ENCODE results near the gene CNTN4.

CNTN4 gene

DNA sequence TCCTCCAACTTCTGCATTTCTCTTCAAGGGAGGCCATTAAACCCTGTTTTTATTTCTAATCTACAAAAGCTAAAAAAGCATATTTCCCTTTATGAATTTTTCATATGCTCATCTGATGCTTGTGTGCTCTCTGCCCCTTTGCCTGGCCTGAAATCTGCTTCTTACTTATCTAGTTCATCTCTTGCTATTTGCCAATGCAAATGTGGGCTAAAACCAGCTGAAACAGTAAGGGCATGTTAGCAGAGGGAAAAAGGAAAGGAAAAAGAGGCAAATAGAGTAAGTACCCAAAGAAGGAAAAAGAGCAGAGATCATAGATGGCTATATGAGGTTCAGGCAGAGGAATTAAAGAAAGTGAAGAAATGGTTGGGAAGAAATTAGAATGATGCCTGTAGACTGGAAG lies 185.2 kb downstream of the CNTN4 start:
- no peak for DNase-seq

GRCh38 chr3:2300938-2301337 lies 202.3 kb downstream of the CNTN4 start:
- DNase-seq: no peak

DNA sequence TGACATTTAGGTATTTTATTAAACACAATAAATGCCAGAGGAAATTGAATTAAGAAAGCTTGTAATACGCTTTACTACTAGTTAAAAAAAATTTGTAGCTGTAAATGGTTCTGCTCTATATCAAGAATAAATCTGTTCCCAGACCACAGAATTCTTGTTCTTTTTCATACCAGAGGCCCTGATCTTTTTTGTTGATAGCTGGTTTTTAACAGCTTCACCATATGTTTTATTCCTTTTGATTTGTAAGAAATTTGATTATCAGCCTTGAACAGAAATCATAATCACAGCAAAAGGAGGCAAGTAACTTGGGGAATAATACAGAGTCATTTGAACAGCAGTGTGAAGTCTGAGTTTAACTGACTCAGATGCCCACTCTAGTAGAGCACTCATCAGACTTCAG lies 202.7 kb downstream of the CNTN4 start:
- no peak for DNase-seq

DNA sequence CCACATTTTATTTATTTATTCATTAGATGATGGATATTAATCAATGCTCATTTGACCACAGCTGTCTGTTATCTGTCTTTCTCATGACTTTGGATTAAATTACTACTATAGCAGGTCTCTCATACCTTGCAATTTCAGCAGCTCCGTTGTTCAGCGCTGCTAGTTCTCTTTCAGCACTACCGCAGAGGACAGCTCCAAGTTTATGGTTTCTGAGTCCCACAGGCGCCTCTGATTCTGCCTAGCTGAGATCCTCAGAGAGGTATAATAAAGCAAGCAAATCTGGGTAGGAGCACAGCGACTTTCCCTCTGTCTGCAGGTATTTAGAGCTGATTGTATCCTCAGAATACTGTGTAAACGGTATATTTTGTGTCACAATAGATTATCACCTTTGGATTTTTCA lies 204.9 kb downstream of the CNTN4 start:
- no peak for DNase-seq

DNA sequence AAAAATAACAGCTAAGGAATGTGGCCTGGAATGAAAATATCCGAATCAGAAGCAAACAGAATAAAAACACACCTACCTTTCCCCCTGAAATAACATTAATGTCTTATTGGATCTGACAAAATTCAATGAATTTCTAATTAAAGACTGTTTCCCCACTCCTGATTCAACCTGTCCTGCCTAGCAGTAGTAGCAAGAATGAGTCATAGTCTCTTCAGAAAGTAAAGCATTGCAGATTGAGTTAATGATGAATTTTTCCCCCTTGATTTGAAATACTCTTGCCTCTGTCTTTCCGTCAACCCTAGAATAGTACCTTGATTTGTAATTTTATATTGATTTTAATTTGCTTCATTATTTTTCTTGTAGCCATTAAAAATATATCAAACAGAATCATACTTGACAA lies 212.4 kb downstream of the CNTN4 start:
- DNase-seq: no peak

GRCh38 chr3:2317521-2317920 lies 218.9 kb downstream of the CNTN4 start:
- no peak for DNase-seq

- no peak for DNase-seq
These were observed 236.3 kb downstream of the CNTN4 start for GRCh38 chr3:2334921-2335320.

GRCh38 chr3:2343031-2343682 lies 244.5 kb downstream of the CNTN4 start:
- DNase-seq: no peak

DNA sequence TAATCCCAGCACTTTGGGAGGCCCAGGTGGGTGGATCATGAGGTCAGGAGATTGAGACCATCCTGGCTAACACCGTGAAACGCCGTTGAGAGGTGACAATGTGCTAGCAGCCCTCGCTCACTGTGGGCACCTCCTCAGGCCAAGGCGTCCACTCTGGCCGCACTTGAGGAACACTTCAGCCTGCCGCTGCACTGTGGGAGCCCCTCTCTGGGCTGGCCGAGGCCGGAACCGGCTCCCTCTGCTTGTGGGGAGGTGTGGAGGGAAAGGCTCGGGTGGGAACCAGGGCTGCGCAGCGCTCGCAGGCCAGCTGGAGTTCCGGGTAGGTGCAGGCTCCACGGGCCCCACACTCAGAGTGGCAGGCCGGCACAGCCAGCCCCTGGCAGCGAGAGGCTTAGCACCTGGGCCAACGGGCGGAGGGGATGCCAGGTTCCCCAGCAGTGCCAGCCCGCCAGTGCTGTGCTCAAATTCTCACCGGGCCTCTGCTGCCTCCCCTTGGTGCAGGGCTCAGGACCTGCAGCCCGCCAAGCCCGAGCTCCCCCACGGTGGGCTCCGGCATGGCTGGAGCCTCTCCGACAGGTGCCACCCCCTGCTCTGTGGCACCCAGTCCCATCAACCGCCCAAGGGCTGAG lies 253.6 kb downstream of the CNTN4 start:
- DNase-seq: no peak

GRCh38 chr3:2354702-2355101 lies 256.0 kb downstream of the CNTN4 start:
- no peak for DNase-seq

DNA sequence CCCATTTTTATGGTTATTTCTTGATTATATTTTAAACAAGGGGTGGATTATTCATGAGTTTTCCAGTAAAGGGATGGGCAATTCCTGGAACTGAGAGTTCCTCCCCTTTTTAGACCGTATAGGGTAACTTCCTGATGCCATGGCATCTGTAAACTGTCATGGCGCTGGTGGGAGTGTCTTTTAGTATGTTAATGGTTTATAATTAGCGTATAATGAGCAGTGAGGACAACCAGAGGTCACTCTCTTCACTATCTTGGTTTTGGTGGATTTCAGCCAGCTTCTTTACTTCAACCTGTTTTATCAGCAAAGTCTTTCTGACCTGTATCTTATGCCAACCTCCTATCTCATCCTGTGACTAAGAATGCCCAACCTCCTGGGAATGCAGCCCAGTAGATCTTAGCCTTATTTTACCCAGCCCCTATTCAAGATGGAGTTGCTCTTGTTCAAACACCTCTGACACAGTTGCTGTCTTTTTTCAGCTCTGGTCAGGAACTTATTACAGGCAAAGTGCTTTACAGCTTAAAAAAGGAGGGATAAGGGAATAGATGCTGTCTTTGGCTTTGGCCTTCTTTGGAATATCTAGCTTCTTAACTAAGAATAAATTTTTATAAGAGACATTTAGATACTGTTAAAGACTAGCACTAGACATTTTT lies 257.8 kb downstream of the CNTN4 start:
- DNase-seq: no peak

- no peak for DNase-seq
These were observed 262.1 kb downstream of the CNTN4 start for GRCh38 chr3:2360815-2361214.

GRCh38 chr3:2362122-2362521 lies 263.5 kb downstream of the CNTN4 start:
- DNase-seq: no peak

DNA sequence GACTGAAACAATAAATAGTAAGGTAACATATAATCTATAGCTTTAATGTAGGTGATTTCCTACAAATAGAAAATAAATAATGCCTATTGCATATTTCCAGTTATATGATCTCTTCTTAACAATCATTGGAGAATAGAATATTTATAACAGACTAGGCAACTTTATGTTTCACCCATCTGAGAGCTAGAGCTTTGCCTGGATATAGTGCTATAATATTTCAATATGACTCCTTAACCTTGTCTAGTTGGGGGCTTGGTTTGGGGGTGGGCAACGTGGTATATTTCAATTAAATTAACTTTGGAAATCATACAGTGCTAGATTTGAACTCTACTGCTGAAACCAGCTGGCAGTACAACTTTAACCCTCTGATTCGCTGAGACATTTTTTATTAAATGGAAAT lies 265.2 kb downstream of the CNTN4 start:
- DNase-seq: no peak

GRCh38 chr3:2370317-2370716 lies 271.7 kb downstream of the CNTN4 start:
- no peak for DNase-seq

- no peak for DNase-seq
These were observed 273.6 kb downstream of the CNTN4 start for GRCh38 chr3:2372306-2372705.

DNA sequence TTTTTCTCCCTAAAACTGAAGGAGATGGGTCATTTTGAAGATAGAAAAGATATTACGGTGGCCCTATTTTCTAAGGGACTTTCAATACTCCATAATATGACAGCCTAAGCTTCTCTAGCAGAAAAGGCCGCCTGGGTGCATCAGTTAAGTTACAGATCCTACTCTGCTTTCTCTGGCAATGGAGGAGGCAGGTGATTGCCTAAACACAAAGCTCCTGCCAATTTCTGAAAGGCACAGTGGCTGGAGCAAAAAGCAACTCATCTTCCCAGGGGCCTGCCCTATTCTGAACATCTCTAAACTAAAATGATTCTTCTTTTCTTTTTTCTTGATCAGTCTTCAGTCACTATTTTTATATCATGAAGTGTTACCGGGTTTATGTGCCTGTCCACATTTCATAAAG lies 276.7 kb downstream of the CNTN4 start:
- DNase-seq: no peak

GRCh38 chr3:2377281-2377680 lies 278.6 kb downstream of the CNTN4 start:
- no peak for DNase-seq

GRCh38 chr3:2390926-2391532 lies 292.4 kb downstream of the CNTN4 start:
- DNase-seq: no peak

- DNase-seq: no peak
These were observed 293.2 kb downstream of the CNTN4 start for GRCh38 chr3:2391896-2392295.

- DNase-seq: no peak
These were observed 294.3 kb downstream of the CNTN4 start for GRCh38 chr3:2392981-2393380.

DNA sequence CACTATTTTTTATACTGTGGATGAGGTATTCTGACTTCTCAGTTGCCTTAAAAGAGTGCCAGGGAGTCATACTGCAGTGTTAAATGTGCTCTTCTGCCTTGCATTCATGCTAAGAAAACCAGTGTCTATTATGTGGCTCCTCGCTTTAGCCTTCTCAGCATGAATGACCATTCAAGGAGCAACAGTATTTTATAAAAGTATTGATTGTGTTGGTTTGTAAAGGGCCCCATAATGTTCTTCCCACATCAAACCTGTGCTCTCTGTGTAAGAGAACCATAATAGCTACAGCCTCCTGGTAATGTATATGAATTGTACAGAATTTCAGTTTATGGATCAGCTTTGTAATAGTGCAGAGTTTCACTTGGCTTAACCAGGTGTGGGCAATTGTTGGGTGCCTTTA lies 316.4 kb downstream of the CNTN4 start:
- DNase-seq: no peak

DNA sequence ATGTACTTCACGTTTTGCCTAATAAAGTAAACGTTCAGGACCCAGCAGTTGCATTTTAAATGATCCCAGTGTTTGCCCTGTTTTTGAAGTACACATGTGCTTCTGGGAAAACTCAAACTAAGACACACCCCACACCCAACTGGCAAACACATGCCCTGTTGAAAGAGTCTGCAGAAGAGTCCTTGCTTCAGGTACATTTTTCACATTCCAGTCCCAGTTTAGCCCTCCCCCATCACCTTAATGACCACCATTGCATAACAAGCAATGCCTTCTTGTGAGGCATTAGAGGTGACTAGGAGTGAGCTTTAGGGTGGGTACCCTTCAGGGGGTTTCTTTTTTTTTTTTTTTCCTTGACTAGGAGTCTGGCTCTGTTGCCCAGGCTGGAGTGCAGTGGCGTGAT lies 322.3 kb downstream of the CNTN4 start:
- DNase-seq: no peak

DNA sequence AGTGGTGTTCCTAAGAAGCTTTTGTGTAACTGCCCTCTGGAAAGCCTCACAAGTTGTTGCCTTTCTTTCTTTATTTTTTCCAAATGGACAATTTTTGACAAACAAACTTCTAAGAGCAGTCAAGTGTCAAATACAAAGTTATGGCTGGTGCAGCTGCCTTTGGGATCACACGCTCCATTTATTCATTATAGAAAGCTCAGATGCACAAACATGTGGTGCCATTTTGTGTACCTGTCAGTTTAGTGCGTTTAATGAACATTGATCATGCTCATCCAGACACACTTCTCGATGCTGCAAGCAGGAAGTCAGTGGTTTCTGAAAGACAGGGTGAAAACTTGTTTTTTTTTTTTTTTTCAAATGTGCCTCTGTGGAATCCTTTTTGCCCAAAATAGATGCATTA lies 324.5 kb downstream of the CNTN4 start:
- DNase-seq: no peak

All from COR-L47 (cell line).